Measurements from ENCODE around the gene MYL12A.
"Not testable (repeated sequence)": the region's sequence is repeated elsewhere in the genome, so short reads cannot be mapped to it uniquely, and the experiment has no call there.

MYL12A gene

GRCh38 chr18:3255611-3256165 lies 8.1 kb downstream of the MYL12A start:
- DNase-seq (ENCODE audit: low read depth in 2 of 2), result no peak

GRCh38 chr18:3256693-3257626 lies 9.4 kb downstream of the MYL12A start:
- DNase-seq (ENCODE audit: low read depth in 2 of 2), result no peak

DNA sequence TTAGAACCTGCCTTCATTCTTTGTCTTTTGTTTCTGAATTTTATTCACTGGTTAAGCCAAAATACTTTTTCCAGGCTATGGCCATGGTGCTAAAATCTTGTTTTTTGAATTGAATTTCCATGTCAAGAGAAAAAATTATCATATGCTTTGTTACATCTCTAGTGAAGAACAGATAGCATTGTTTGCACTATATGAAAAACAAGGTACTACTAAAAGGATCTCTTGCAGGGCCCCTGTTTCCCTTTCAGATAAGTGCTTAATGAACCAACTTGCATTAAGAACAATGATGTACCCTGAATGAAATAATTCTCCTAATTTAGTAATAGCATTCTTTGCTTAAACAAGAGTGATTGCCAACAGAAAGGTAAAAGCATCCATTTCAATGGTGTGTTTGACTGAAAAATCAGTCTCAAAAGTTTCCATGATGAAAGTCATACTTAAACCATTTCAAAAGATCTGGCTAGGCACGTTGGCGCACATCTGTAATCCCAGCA lies 10.1 kb downstream of the MYL12A start:
- DNase-seq (ENCODE audit: low read depth in 2 of 2), result no peak

DNA sequence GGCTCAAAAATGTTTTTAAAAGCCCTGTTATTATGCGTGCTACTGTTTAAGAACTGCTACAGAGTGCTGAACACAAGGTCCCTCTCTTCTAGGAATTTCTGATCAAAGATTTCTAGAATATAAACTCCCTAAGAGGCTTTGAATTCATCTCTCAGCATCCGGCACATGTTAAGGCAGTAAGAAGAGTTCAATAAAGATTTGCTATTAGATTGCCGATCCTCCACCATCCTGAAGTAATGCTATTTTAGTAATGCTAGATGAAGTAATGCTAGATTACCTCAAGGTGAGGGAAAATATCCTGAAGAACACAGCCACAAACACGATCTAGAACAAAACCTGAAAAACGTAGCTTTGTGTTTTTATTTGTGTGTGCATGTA lies 13.4 kb downstream of the MYL12A start:
- DNase-seq (ENCODE audit: low read depth in 2 of 2), result no peak

- DNase-seq (ENCODE audit: low read depth in 2 of 2), result peak in 1 of 2 experiments; percentile 59
Measured at GRCh38 chr18:3261373-3262233, 14.0 kb downstream of the MYL12A start, which contains the start of gene MYL12B. Gene MYL12B, plus strand, starts transcription at chr18:3262133. Its CDS starts 10,766 bp downstream, at chr18:3272899.

DNA sequence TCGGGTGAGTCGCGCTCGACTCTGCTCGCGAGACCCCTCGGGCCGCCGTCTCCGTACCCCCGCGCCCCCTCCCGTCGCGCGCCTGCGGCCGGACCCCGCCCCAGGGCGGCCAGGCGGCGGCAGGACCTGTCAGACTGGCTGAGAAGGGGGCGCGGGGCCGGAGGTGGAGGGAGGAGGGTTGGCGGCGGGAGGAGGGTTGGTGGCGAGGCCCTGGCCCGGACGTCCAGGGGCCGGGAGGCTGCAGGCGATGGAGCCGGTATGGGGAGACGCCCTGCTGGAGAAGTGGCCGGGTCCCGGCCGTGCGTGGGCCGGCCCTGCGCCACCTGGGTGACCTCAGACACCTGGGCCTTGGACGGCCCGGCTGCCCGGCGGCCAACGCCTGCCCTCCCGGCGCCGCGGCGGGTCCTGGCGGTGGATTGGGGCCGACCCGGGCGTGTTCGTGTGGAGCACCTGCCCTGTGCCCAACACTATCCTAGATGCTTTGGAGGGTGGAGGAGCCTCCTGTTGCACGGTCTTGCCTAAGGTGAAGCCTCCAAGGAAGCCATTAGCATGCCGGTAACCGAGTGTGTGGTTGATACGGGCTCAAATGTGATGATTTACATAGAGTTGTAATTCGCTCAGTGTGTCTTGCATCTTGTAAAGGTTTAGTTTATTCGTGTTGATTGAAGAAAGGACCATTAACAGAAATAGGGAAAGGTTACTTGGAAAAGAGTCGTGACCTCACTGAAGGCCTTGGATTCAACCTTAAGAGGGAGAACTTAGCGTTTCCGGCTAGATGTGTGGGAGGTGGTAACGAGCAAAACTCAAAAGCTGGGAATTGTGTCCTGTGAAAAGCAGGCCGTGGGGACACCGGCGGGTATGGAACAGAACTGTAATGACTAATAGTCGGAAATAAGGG lies 14.9 kb downstream of the MYL12A start:
- no peak for DNase-seq (ENCODE audit: low read depth in 2 of 2)

DNA sequence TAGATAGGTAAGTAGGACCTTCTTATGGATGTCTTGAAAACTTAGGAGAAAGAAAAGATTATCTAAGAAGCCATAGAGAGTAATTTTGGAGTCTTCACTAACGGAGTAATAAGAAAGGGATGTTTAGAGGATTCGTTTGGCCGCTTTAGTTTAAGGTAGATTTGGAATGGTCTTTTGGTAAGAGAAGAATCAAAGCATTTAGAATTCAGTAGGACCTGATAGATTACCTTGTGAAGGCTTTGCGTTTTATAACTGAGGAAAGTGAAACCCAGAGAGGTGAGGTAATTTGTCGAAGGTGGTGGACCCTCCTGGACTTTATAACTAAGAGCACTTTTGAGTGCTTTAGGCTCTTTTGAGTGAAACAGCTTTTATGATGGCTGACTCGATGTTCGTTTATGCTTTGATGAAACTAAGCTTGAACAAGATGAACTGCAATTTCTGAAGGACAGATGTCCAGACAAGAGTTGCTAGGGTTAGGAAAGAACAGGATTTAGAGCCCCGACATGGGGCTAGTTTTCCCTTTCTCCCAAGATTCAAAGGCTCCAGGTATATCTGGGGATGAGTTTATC lies 15.6 kb downstream of the MYL12A start:
- no peak for DNase-seq (ENCODE audit: low read depth in 2 of 2)

DNA sequence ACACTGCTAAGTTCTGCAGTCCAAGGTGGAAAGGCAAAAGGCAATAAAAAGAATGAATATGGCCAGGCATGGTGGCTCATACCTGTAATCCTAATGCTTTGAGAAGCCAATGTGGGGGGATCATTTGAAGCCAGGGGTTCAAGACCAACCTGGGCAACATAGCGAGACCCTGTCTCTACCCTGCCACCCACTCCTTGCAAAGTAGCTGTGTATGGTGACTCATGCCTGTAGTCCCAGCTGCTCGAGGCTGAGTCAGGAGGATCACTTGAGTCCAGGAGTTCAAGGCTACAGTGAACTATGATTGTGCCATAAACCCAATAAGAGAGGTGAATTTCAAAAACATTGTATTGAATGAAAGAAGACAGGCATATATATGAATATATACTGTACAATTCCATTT lies 16.8 kb downstream of the MYL12A start:
- DNase-seq (ENCODE audit: low read depth in 2 of 2), result no peak

DNA sequence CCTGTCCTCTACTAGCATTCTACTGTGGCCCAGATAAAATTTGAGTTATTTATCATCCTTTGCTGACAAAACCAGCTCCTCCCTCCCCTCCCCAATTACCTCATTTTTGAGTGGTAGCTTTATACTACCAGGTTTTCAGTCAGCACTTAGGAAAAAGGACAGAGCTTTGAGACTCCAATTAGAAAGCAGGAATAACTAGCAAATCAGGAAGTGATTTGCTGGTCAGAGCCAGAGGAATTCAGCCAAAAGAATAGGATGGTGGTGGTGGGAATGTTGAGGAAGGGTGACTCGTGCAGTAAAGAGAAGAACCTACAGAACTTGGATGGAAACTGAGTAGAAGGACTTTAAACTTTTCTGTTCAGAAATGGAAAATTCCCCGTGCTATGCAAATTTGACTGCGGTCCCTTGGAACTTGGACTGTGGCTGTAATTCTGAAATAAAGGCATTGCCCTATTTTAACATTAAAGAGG lies 18.0 kb downstream of the MYL12A start:
- no peak for DNase-seq (ENCODE audit: low read depth in 2 of 2)

DNA sequence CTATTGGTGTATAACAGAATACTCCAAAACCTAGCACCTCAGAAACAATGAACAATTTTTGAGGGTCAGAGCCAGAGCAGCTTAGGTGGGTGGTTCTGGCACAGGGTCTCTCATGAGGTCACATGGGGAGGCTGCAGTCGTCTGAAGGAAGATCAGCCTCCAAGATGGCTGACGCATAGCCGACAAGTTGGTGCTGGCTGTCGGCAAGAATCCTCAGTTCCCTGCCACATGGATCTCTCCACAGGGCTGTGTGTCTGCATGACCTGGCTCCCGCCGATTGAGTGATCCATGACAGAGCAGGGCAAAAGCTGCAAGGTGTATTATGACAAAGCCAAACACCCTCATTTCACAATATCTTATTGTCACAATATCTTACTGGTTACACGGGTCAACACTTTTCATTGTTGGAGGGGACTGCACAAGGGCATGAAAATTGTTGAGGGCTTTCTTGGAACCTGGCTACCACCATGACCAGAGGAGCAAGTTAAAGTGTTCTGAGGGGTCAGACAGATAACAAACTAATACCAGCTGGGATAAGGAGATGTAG lies 18.5 kb downstream of the MYL12A start:
- DNase-seq (ENCODE audit: low read depth in 2 of 2), result no peak

DNA sequence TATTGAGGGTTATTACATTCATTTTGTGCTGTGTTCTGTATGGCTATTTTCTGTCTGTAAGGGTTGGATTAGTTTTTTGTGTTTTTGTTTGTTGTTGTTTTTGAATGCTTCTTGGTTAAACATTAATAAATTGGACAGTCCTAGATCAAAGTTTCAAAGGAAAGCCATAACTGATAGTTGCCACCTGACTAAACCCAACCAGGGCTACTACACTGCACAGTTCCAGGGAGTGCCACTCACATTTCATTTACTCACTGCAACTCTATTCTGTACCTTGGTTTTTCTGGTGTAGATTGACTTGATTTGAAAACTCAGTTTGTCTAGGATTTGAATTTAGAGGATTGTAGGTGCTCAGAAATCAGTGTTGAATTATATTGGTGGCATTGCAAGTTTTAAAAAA lies 20.7 kb downstream of the MYL12A start:
- DNase-seq (ENCODE audit: low read depth in 2 of 2), result no peak

DNA sequence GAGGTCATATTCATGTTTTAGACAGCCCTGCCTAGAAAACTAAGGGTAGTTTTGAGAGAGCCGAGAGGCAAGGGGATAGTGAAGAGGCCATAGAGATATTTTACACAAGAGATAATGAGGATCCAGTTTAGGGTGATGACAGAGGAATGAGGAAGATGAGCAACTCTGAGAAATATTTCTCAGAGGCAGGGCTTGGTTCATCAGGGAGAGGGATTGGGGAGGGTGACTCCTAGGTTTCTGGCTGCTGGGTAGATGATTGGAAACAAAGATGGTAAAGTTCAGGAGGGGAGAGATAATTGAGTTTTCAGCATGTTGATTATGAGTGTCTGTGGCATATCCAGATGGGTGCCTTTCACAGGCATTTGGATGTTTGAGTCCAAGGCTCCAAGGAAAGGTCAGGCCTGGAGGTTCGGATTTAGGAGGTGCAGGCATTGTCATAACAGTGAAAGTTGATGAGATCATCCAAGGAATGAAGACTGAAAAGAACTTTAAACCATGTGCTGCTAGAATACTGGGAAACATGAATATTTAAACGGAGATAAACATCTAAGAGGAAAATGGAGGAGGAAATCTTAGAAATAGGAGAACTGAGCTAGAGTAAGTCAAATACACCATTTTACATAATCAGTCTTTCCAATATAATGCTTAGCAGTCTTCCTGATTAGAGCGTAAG lies 21.8 kb downstream of the MYL12A start:
- DNase-seq (ENCODE audit: low read depth in 2 of 2), result no peak

DNA sequence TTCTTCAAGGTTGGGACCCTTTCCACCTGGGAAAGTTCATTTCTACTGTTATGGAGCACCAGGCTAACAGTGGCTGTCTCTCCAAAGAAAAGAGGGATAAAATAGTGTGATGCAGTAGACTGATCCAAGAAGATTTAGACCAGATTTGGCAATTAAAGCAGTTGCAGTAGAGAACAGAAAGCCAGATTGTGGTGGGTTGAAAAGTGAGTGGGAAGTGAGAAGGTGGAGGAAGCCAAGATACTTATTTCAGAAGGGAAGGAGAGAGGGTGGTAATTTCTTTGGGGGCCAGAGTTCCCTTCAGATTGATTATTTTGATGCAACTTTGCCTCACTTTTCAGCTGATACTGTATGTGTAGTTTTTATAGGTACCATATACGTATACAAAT lies 22.3 kb downstream of the MYL12A start:
- no peak for DNase-seq (ENCODE audit: low read depth in 2 of 2)

- DNase-seq (ENCODE audit: low read depth in 2 of 2), result no peak
Measured at GRCh38 chr18:3273042-3273441, 25.4 kb downstream of the MYL12A start.

DNA sequence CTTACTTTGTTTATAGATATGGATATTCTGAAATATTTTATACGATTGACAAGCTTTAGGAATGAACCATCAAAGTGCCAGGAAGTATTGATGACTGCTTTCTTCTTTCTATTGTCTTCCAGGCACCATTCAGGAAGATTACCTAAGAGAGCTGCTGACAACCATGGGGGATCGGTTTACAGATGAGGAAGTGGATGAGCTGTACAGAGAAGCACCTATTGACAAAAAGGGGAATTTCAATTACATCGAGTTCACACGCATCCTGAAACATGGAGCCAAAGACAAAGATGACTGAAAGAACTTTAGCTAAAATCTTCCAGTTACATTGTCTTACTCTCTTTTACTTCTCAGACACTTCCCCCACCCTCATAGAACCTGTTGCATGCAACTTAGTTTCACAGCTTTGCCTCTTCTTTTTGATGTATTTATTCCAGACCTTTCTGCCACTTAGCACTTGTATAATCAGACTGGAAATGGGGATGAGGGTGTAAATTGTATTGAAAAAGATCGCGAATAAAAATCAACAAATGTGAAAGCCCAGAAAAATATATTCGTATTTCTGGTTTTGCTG lies 30.1 kb downstream of the MYL12A start:
- not testable (repeated sequence) for DNase-seq (ENCODE audit: low read depth in 2 of 2)

- no peak for DNase-seq (ENCODE audit: low read depth in 2 of 2)
Measured at GRCh38 chr18:3279201-3280185, 31.9 kb downstream of the MYL12A start.

GRCh38 chr18:3281456-3282400 lies 34.1 kb downstream of the MYL12A start:
- DNase-seq (ENCODE audit: low read depth in 2 of 2), result peak; percentile 63 to 70

Data from fibroblast of skin of left quadriceps (primary cell).